Measurements from ENCODE around the gene FAM131B. TPM values are rescaled to one million over a fixed set of nuclear protein-coding genes. Genes with fewer than 3 reads are reported as not detected.
A peak's percentile ranks its signal among the peaks of the same experiment; 100 is the strongest.

Gene FAM131B
- total RNA-seq, 1 experiment from 2014 or later, result 25.3 TPM

- Mint-ChIP-seq H3K27ac (no peak overlapping the region), H3K4me1 (peaks cover 25% of the 10 kb centered on the region)
- POLR2A ChIA-PET, result interaction anchor here (0.6 kb wide), 1 partner anchor 17 kb away, joined by 3 read pairs; no protein-coding TSS in a partner anchor
Observed at GRCh38 chr7:143363016-143363937, 764 bp upstream of the FAM131B start.

GRCh38 chr7:143361552-143362130, 872 bp downstream of the FAM131B start:
- CTCF ChIA-PET, result interaction anchor here (0.8 to 2.1 kb wide), 6 partner anchors 10 to 23 kb away, joined by 3 to 16 read pairs (median 4); no protein-coding TSS in a partner anchor
- peak; percentile 51; the same call in 1 of the 2 replicates for TF ChIP-seq FOXK1 (CRISPR knock-in tag; IDR thresholded peaks at IDR 0.05)
- no peak for TF ChIP-seq RELA (CRISPR knock-in tag; IDR thresholded peaks at IDR 0.05; ENCODE audit: borderline replicate concordance)
- TF ChIP-seq NFE2L1 (CRISPR knock-in tag; IDR thresholded peaks at IDR 0.05), result no peak
- peak; percentile 18; the same call in 1 of the 2 replicates for TF ChIP-seq SP1 (CRISPR knock-in tag; conservative IDR thresholded peaks at IDR 0.05)
- TF ChIP-seq NFATC4 (CRISPR knock-in tag; IDR thresholded peaks at IDR 0.05), result no peak
- TF ChIP-seq RORB (CRISPR knock-in tag; IDR thresholded peaks at IDR 0.05), result no peak
- no peak for TF ChIP-seq IRF1 (CRISPR knock-in tag; IDR thresholded peaks at IDR 0.05)
- TF ChIP-seq ZNF263 (CRISPR knock-in tag; IDR thresholded peaks at IDR 0.05; ENCODE audit: low read depth), result no peak
- no peak for TF ChIP-seq MAX (CRISPR knock-in tag; IDR thresholded peaks at IDR 0.05)
- POLR2A ChIA-PET, result no interaction called here
- Mint-ChIP-seq H3K27ac (no peak overlapping the region), H3K4me1 (peaks cover 19% of the 10 kb centered on the region), H3K4me3 (peak overlapping the region; percentile 92), H3K36me3 (peaks cover 22% of the 10 kb centered on the region), H3K9me3 (no peaks in the 10 kb centered on the region), H3K27me3 (ENCODE audit: low read depth) (peaks cover 34% of the 10 kb centered on the region)
- DNase-seq (ENCODE audit: low spot score) (peak; percentile 47), ATAC-seq (peak; percentile 43)

More at GRCh38 chr7:143363016-143363937, 764 bp upstream of the FAM131B start:
- no peaks in the 10 kb centered on the region for H3K9me3 Mint-ChIP-seq
- DNase-seq (ENCODE audit: low spot score) (no peak), ATAC-seq (0 out of 2 replicates have a peak, but pooled peaks have one; percentile 1)
- CTCF ChIA-PET, result interaction anchor here (1.0 to 1.9 kb wide), 4 partner anchors 17 to 42 kb away, joined by 3 to 7 read pairs (median 6); no protein-coding TSS in a partner anchor
- peaks cover 34% of the 10 kb centered on the region for H3K27me3 Mint-ChIP-seq (ENCODE audit: low read depth)
- peak overlapping the region; percentile 73 for H3K4me3 Mint-ChIP-seq
- TF ChIP-seq GTF2I (CRISPR knock-in tag; conservative IDR thresholded peaks at IDR 0.05) (no peak), ETV6 (CRISPR knock-in tag; IDR thresholded peaks at IDR 0.05) (no peak), NFYB (CRISPR knock-in tag; conservative IDR thresholded peaks at IDR 0.05; ENCODE audit: low read depth) (0 out of 2 replicates have a peak, but pooled peaks have one; percentile 3), AFF4 (CRISPR knock-in tag; IDR thresholded peaks at IDR 0.05; ENCODE audit: borderline replicate concordance) (no peak), USF1 (CRISPR knock-in tag; IDR thresholded peaks at IDR 0.05) (no peak), FOXP1 (CRISPR knock-in tag; IDR thresholded peaks at IDR 0.05; ENCODE audit: borderline replicate concordance) (no peak), ATF1 (CRISPR knock-in tag; IDR thresholded peaks at IDR 0.05) (no peak)
- H3K36me3 Mint-ChIP-seq, result peaks cover 9% of the 10 kb centered on the region
